Vagina (tissue), 2 donors: ENCODE measurements around the gene CLPTM1L.

Experiments
- POLR2A ChIP-seq, 2 donors: fragments of 450-650 bp; IDR thresholded peaks; one replicate each; pipeline ENCODE4 v1.6.1; 2017; ENCODE audit warnings: antibody characterized with exemption in 2 of 2, mild to moderate bottlenecking in 2 of 2, moderate library complexity in 2 of 2
- POLR2AphosphoS5 ChIP-seq, 2 donors: sonication (generic); formaldehyde crosslinking; IDR thresholded peaks; one replicate each; pipeline ENCODE4 v1.9.0; 2017; ENCODE audit warnings: antibody characterized with exemption in 2 of 2, mild to moderate bottlenecking in 2 of 2, low read depth in 1 of 2; ENCODE audit not compliant: insufficient read depth in 1 of 2
- TF ChIP-seq, protein P1 (sequence below), 3 experiments: fragments of 450-650 bp in 2 of 3; fragments of 200-600 bp in 1 of 3; sonication (generic) in 1 of 3; IDR thresholded peaks; one replicate each; pipeline ENCODE4 v1.5.1; 2017 to 2019; ENCODE audit warnings: antibody characterized with exemption in 3 of 3, mild to moderate bottlenecking in 2 of 3, moderate library complexity in 2 of 3

DNA sequence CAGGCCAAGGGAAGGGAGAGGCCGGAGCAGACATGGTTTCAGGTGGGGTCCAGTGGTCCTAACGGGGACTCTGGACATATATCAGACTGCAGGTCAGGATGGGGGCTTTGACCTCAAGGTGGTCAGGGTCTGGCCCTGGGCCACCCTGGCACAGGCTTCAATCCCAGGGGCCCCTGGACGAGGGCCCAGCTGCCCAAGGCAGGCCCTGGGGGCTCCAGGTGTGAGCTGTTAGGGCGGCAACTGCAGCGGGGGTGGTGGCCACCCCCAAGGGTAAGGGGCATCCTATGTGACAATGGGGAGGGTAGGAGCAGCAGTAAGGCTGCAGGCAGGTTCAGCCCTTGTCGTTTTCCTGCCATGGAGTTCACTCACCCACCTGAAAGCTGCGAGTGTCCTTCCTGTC, 45.4 kb upstream of the CLPTM1L start:
- TF ChIP-seq POLR2A (IDR thresholded peaks at IDR 0.05), result no peak
- TF ChIP-seq, protein P1, sequence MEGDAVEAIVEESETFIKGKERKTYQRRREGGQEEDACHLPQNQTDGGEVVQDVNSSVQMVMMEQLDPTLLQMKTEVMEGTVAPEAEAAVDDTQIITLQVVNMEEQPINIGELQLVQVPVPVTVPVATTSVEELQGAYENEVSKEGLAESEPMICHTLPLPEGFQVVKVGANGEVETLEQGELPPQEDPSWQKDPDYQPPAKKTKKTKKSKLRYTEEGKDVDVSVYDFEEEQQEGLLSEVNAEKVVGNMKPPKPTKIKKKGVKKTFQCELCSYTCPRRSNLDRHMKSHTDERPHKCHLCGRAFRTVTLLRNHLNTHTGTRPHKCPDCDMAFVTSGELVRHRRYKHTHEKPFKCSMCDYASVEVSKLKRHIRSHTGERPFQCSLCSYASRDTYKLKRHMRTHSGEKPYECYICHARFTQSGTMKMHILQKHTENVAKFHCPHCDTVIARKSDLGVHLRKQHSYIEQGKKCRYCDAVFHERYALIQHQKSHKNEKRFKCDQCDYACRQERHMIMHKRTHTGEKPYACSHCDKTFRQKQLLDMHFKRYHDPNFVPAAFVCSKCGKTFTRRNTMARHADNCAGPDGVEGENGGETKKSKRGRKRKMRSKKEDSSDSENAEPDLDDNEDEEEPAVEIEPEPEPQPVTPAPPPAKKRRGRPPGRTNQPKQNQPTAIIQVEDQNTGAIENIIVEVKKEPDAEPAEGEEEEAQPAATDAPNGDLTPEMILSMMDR (IDR thresholded peaks at IDR 0.05), result no peak
- TF ChIP-seq POLR2AphosphoS5 (IDR thresholded peaks at IDR 0.05; ENCODE audit: insufficient read depth in 1 of 2, low read depth in 1 of 2), result no peak
